Posterior cingulate gyrus (tissue), 11 donors: ENCODE measurements around the gene SLC26A9.

Experiments
- DNase-seq, 10 donors: peaks; one replicate each; pipeline versions ENCODE4 v3.0.0 to v3.0.0-alpha.2; 2020 to 2021; ENCODE audit warnings: mixed read lengths in 3 of 10
- intact Hi-C: fragments of 100-400 bp; cut with DNase I; formaldehyde crosslinking; loops from one replicate; pipeline ENCODE4 v1.15.1; 2023

SLC26A9 gene

GRCh38 chr1:205951746-205952145, 8.5 kb upstream of the SLC26A9 start:
- DNase-seq = no peak
- intact Hi-C loops = no loop called here

DNA sequence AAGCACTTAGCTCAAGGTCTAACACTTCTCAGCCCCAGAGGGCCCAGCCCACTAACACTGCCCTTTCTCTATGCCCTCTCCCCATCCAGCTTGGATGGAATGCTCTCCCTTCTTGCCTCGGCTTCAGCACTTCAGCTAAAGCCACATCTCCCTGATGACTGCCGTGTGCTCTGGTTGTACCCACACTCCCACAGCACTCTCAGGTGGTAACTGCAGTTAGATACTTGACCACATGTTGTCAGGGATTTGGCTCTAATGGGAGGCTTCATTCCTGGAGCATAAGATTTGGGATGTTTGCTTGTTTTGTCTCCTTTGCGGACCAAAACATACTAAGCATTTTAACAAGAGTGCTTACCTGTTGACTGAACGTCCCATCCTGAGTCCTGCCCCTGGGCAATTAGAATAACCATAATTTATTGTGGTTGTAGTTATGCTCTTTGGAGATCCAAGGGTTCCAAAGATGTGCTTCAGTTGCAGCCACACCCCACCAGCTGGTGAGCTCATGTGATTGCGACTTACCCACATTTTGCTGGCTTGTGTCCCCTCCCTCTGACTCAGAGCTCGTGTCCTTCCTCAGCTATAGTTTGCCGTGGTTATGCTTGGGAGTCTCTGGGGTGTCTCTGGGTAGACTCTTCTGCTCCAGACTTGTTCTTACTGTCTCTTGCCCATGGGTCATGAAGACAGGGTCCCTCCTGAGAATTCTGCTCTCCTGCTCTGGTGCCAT, 7.7 kb upstream of the SLC26A9 start:
- intact Hi-C loops = no loop called here
- DNase-seq = no peak

DNA sequence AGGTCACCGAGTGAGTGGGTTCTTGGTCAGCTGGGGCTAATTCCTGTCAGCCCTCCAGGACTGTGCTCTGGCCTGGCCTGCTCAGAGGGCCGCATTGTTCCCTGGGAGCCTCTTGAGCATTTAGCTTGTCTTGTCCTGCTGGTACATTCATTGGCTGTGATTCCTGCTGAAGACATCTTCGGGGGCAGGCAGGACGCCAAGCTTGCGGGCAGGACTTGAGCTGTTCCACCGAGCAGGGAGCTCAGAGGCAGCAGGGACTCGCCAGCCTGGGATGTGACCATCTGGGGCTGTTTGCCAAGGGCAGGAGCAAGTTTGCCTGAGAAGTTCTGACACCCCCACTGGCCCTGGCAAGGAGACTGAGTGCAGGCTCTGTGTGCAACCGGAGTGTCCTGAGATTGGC, 7.0 kb upstream of the SLC26A9 start:
- DNase-seq = peak; percentile 22 to 89 (median 50)
- intact Hi-C loops = no loop called here

DNA sequence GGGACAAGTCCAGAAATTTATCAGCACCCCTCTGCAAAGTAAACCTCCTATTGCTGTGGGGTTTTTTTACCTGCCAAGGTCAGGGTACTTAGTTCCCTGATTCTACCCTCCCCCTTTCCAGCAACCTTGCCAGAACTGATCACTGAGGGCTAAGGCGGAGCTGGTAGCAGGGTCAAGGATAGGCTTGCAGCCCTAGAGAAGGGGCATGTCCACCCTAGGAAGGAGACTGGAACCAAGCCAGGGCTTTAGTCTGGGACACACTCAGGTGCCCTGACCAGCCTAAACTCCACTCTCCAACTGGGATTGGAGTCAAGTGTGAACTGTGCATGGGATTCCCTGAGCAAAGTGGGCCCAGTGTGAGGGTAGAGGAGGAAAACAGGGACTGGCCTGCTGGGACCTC, 6.5 kb upstream of the SLC26A9 start:
- intact Hi-C loops = no loop called here
- no peak for DNase-seq

- intact Hi-C loops = no loop called here
- DNase-seq = peak in 2 of 10 donors; percentile 24 to 39
These were observed 5.6 kb upstream of the SLC26A9 start for GRCh38 chr1:205948886-205949285.

GRCh38 chr1:205948039-205948438, 4.8 kb upstream of the SLC26A9 start:
- intact Hi-C loops = no loop called here
- peak in 3 of 10 donors; percentile 29 to 70 (median 42) for DNase-seq

GRCh38 chr1:205947024-205947423, 3.8 kb upstream of the SLC26A9 start:
- intact Hi-C loops = no loop called here
- peak in 3 of 10 donors; percentile 31 to 68 (median 52) for DNase-seq

- no peak for DNase-seq
- intact Hi-C loops = no loop called here
These were observed 1.8 kb upstream of the SLC26A9 start for GRCh38 chr1:205945069-205945468.

GRCh38 chr1:205944525-205944924, 1.3 kb upstream of the SLC26A9 start:
- intact Hi-C loops = no loop called here
- DNase-seq = no peak

GRCh38 chr1:205942631-205943159, 561 bp downstream of the SLC26A9 start:
- intact Hi-C loops = no loop called here

GRCh38 chr1:205940710-205941109, 2.5 kb downstream of the SLC26A9 start:
- DNase-seq = no peak
- intact Hi-C loops = no loop called here

More at GRCh38 chr1:205942631-205943159, 561 bp downstream of the SLC26A9 start:
- DNase-seq = no peak

GRCh38 chr1:205939690-205940330, 3.4 kb downstream of the SLC26A9 start:
- intact Hi-C loops = no loop called here
- DNase-seq = peak in 1 of 10 donors; percentile 70

- intact Hi-C loops = no loop called here
- DNase-seq = no peak
These were observed 4.6 kb downstream of the SLC26A9 start for GRCh38 chr1:205938682-205939081.

DNA sequence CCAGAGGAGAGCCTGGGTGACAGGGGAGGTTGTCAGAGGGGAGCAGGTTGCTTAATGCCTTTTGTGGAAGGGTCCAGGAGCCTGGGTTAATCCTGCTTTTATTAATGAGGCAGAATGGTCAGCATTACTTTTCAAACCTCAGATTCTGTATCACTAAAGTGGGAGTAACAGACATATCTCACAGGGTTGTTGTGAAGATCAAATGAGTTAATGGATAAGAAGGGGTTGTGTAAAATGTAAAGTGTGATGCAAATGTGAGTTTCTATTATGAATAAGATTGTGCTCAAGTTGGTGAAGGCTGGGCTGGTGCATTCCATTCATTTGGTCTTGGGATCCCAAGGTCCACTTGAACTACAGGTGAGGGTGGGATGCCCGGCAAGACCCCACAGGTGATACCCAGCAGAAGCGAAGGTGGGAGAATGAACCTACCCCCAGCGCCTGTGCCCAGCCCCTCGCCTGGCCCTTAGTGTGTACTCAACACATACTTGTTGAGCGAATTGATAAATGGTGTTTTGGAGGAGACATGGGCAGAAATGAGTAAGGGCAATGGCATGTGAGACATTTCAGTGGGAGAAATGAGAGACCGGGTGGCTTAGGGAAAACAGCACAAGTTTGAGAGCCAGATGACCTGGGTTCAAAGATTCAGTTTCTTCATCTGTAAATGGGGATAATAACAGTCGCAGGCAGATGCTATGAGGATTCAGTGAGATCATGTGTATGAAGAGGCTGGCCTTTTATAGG, 6.2 kb downstream of the SLC26A9 start:
- DNase-seq = peak in 2 of 10 donors; percentile 21 to 49
- intact Hi-C loops = no loop called here

DNA sequence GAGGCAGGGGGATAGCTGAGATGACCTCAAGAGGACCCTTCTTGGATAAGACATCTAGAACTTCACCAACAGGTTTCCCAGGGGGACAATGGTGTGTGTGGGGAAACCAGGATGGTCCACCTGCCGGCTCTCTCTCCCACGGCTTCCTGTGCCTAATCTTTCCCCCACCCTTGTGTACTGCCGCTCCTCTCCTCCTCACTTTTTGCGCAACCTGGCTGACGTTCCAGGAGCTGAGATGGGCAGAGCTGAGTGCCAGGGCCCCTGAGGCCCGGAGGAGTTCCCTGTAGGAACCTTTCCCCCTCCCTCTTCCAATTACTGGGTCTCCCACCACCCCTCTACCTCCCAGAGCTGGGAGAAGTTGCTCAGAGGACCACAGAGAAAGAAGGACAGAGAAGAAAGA, 6.9 kb downstream of the SLC26A9 start:
- peak in 2 of 10 donors; percentile 34 to 37 for DNase-seq
- intact Hi-C loops = no loop called here

DNA sequence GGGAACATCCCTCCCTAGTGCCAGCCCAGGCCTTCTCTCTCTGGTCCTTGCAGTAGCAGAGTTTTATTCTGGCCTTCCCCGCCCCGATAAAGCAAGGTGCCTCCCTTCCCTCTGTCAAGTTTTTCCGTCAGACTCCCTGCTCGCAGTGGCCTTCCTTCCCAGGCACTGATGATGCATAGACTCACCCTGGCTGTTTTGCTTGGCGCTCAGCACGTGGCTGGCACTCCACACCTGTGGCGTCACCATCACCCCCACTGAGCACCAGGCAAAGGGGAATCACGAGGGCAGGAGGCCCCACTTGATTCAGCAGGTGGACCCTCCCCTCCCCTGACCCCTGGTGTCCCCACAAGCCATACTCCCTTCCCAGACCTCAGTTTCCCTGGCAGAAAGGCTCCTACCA, 7.4 kb downstream of the SLC26A9 start:
- intact Hi-C loops = no loop called here
- DNase-seq = peak in 2 of 10 donors; percentile 50 to 57

- intact Hi-C loops = loop anchor here (5.0 kb wide), 1 partner anchor 38 kb away; no protein-coding TSS in a partner anchor
- peak in 2 of 10 donors; percentile 45 to 53 for DNase-seq
These were observed 8.5 kb downstream of the SLC26A9 start for GRCh38 chr1:205934788-205935187.

- intact Hi-C loops = loop anchor here (5.0 kb wide), 1 partner anchor 38 kb away; no protein-coding TSS in a partner anchor
- peak in 4 of 10 donors; percentile 22 to 81 (median 56) for DNase-seq
These were observed 9.3 kb downstream of the SLC26A9 start for GRCh38 chr1:205933671-205934618.

DNA sequence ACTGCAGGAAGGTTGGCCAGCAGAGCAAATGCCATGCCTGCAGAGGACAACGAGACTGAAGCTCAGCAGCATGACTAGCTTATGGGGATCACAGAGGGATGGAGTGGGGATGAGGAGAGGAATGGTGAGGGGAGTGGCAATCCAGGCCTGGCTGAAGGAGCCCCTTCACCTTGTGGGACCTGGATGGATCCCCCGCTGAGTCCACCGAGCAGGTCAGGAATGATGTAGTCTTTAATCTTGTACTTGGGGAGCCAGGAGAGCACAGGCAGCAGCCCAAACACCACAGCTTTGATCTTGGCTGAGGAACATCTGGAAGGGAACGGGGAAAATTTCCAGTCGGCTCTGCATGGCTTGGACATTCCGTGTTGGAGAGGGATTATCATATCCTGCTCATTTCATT, 10.5 kb downstream of the SLC26A9 start:
- peak in 1 of 10 donors; percentile 65 for DNase-seq
- intact Hi-C loops = loop anchor here (5.0 kb wide), 1 partner anchor 40 kb away; no protein-coding TSS in a partner anchor
